Measurements from ENCODE around the gene MAD1L1. TPM values are rescaled to one million over a fixed set of nuclear protein-coding genes. Genes with fewer than 3 reads are reported as not detected.
A peak's percentile ranks its signal among the peaks of the same experiment; 100 is the strongest.

The MAD1L1 gene
- total RNA-seq, 1 donor from 2014 or later: 57.4 TPM

DNA sequence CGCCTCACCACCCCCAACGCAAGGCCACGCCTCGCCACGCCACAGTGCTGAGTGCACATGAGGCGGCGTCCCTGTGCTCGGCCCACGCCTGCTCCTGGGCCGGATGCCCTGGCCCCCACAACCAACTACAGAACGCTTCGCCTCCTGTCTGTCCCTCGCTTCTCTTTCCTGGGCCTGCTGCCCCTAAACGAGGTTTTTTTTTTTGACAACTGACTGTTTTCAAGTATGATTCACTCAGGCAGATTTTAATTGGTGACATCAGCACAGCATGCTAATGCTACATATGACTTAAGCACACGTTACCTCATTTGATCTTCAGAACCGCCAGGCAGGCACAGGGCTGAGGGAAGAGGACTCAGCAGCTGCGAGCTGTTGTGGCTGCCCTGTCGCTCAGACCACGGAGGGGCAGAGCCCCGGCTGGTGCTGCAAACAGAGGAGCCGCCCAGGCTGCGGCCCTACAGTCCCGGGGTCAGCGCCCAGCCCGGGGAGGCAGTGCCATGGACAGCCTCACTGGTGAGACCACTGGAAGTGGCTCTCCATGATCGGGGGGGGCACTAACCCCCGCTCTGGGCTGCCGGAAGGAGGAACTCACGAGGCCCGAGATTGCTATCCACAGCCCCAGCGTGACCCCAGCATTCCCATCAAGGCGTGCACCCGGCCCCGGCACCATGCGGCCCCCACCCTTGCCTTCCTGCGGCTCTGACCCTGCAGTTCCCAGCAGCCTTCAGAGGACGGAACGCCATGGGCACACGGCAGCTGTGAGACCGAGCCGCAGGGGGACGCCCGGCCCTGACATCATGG, 212.8 kb downstream of the MAD1L1 start:
- TF ChIP-seq, protein P1, sequence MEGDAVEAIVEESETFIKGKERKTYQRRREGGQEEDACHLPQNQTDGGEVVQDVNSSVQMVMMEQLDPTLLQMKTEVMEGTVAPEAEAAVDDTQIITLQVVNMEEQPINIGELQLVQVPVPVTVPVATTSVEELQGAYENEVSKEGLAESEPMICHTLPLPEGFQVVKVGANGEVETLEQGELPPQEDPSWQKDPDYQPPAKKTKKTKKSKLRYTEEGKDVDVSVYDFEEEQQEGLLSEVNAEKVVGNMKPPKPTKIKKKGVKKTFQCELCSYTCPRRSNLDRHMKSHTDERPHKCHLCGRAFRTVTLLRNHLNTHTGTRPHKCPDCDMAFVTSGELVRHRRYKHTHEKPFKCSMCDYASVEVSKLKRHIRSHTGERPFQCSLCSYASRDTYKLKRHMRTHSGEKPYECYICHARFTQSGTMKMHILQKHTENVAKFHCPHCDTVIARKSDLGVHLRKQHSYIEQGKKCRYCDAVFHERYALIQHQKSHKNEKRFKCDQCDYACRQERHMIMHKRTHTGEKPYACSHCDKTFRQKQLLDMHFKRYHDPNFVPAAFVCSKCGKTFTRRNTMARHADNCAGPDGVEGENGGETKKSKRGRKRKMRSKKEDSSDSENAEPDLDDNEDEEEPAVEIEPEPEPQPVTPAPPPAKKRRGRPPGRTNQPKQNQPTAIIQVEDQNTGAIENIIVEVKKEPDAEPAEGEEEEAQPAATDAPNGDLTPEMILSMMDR (IDR thresholded peaks at IDR 0.05; ENCODE audit: insufficient read depth, low read length, severe bottlenecking): no peak
- DNase-seq (ENCODE audit: low read depth) (peak; percentile 5), FAIRE-seq (no peak)
- Histone ChIP-seq H3K36me3 (ENCODE audit: control insufficient read depth, insufficient read depth, low read length) (no peaks in the 10 kb centered on the region), H3K4me3 (ENCODE audit: low read depth, low read length) (no peak overlapping the region), H3K27me3 (ENCODE audit: control insufficient read depth, insufficient read depth, low read length) (no peaks in the 10 kb centered on the region)

DNA sequence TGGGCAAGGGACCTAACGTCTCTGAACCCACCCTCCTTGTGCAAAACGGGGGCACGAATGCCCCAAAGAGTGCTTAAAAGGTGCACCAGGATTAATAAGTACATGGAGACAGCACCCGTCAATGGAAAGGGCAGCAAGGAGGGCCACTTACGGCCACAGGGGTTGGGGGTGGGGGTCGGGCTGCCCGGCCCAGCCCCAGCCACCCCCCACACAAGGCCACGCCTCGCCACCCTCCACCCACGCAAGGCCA, 213.4 kb downstream of the MAD1L1 start:
- no peak for FAIRE-seq

DNA sequence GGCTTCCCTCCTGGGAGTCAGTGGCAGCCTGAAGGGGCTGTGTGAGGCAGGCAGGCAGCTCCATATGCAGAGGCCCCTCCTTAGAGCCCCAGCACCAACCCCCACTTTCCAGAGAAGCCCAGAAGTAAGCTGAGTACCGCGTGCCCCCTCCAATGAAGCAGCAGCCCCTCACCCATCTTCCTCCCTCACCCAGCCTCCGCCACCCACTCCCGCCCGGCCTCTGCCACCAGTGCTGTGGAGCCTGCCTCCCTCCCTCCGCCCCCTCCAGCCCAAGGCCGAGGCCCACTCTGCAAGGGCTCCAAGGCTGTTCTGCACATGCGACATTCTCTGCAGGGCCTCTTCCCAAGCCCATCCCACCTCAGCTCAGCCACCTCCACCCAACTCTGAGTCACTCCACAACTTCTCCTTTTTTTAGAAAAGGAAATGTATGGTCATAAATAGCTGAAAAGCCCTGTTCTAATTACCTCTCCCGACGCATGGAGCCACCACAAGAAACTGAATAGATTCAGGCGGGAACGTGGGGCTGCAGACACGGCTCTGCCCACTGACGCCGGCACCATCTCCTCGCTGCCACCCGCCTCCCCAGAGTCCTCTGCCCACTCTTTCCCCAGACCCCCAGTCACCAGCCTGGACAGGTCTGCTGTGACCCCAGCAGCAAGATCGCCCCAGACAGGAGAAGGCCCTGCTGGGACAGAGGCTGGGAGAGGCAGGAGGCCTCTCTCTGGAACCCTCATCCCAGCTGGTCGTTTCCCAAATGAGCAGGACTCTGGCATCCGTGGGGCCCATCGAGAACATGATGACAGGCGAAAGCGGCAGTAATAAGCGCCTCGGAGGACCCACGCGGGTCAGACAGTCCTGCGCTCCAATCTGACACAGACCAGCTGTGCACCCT, 213.9 kb downstream of the MAD1L1 start:
- no peaks in the 10 kb centered on the region for H3K36me3 ChIP-seq (ENCODE audit: control insufficient read depth, insufficient read depth, low read length)
- H3K4me3 ChIP-seq (ENCODE audit: low read depth, low read length): no peak overlapping the region
- no peak for FAIRE-seq
- peak; percentile 17 for DNase-seq (ENCODE audit: low read depth)
- no peaks in the 10 kb centered on the region for H3K27me3 ChIP-seq (ENCODE audit: control insufficient read depth, insufficient read depth, low read length)
- TF ChIP-seq, protein P1 (IDR thresholded peaks at IDR 0.05; ENCODE audit: insufficient read depth, low read length, severe bottlenecking): no peak

More for the DNA sequence above, 213.4 kb downstream of the MAD1L1 start:
- no peak for DNase-seq (ENCODE audit: low read depth)
- TF ChIP-seq, protein P1 (IDR thresholded peaks at IDR 0.05; ENCODE audit: insufficient read depth, low read length, severe bottlenecking): no peak
- no peaks in the 10 kb centered on the region for H3K36me3 ChIP-seq (ENCODE audit: control insufficient read depth, insufficient read depth, low read length)
- H3K27me3 ChIP-seq (ENCODE audit: control insufficient read depth, insufficient read depth, low read length): no peaks in the 10 kb centered on the region
- no peak overlapping the region for H3K4me3 ChIP-seq (ENCODE audit: low read depth, low read length)

DNA sequence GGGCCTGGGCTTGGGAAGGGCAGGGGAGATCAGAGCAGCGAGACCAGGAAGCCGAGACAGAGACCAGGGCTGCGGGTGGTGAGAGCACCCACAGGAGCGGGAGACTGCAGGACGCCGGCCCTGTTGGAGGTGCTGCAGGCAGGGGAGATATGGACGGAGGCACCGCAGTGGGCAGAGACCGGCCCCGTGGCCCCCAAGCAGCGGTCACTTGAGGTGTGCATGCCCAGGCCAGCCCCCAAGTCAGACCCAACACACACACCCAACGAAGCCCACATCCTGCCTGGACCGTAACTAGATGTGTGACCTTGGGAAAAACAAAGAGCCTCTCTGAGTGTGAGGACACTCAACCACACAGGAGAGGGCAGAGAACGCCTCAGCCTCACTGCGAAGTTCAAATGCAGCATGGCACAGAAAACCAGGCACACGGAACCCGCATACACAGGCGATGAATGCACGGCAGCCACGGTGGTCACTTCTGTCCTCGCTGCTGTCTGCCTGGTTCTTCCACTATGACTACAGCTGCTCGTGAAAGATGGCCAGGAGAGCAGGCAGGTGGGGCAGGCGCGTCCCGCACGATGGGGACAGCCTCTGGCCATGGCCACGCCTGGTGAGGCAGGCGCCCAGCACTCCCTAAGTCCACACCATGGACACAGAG, 214.7 kb downstream of the MAD1L1 start:
- Histone ChIP-seq H3K4me3 (ENCODE audit: low read depth, low read length) (no peak overlapping the region), H3K27me3 (ENCODE audit: control insufficient read depth, insufficient read depth, low read length) (no peaks in the 10 kb centered on the region), H3K36me3 (ENCODE audit: control insufficient read depth, insufficient read depth, low read length) (no peaks in the 10 kb centered on the region)
- DNase-seq (ENCODE audit: low read depth) (no peak), FAIRE-seq (no peak)
- TF ChIP-seq, protein P1 (IDR thresholded peaks at IDR 0.05; ENCODE audit: insufficient read depth, low read length, severe bottlenecking): no peak

DNA sequence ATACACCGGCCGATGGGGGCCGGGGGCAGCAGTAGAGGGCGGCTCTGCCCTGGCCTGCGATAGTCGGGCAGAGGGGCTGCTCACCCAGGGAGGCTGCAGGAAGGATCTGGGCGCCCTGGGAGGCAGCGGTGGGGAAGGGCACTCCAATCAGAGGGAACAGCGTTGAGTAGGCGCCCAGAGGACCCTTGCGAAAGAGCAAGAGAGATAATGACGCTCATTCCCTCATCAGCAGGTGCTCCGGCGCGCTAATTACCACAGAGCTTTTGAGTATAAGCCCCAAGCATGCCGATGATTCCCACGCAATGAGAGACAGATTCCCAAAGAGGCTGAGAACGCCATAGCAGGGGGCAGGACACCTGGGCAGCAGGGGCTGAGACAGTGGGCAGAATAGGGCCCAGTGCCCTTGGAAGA, 215.3 kb downstream of the MAD1L1 start:
- Histone ChIP-seq H3K36me3 (ENCODE audit: control insufficient read depth, insufficient read depth, low read length) (no peaks in the 10 kb centered on the region), H3K27me3 (ENCODE audit: control insufficient read depth, insufficient read depth, low read length) (no peaks in the 10 kb centered on the region), H3K4me3 (ENCODE audit: low read depth, low read length) (no peak overlapping the region)
- FAIRE-seq (no peak), DNase-seq (ENCODE audit: low read depth) (no peak)
- TF ChIP-seq, protein P1 (IDR thresholded peaks at IDR 0.05; ENCODE audit: insufficient read depth, low read length, severe bottlenecking): no peak

Measured in bronchial epithelial cell (primary cell).